ENCODE data around the gene KLHL6. TPM values are rescaled to one million over a fixed set of nuclear protein-coding genes. Genes with fewer than 3 reads are reported as not detected.

Gene KLHL6
- total RNA-seq, 4 donors from 2014 or later: 0.67 to 2.7 (median 1.0) TPM

DNA sequence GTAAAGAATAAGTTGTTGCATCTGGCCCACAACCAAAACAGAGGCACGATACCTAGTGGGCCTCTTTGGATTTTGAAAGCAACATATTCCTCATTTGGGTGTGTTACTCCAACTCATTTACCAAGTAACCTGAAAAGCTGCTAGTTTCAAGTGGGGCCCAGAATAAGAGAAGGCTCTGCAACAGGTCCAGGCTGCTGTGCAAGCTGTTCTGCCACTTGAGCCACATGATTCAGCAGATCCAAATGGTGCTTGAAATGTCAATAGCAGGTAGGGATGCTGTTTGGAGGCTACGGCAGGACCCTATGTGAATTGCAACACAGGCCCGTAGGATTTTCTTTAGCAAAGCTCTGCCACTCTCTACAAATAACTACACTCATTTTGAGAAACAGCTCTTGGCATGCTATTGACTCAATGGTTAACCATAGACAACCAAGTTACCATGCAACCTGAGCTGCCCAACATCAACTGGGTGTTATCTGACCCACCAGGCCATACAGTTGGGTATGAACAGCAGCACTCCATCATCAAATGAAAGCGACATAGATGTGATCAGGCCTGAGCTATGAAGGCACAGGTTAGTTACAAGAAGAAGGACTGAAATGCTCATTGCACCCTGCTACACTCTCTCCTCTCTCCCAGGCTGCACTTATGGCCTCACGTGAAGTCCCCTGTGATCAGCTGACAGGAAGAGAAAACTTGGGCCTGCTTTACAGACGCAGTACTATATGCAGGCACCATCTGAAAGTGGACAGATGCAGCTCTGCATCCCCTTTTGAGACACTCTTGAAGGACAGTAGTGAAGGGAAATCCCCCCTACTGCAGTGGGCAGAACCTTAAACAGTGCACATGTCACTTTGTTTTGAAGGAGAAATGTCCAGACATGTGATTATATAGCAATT is 117.6 kb downstream of the KLHL6 start:
- TF ChIP-seq, protein P1, sequence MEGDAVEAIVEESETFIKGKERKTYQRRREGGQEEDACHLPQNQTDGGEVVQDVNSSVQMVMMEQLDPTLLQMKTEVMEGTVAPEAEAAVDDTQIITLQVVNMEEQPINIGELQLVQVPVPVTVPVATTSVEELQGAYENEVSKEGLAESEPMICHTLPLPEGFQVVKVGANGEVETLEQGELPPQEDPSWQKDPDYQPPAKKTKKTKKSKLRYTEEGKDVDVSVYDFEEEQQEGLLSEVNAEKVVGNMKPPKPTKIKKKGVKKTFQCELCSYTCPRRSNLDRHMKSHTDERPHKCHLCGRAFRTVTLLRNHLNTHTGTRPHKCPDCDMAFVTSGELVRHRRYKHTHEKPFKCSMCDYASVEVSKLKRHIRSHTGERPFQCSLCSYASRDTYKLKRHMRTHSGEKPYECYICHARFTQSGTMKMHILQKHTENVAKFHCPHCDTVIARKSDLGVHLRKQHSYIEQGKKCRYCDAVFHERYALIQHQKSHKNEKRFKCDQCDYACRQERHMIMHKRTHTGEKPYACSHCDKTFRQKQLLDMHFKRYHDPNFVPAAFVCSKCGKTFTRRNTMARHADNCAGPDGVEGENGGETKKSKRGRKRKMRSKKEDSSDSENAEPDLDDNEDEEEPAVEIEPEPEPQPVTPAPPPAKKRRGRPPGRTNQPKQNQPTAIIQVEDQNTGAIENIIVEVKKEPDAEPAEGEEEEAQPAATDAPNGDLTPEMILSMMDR (IDR thresholded peaks at IDR 0.05): no peak
- no peak for TF ChIP-seq POLR2A (IDR thresholded peaks at IDR 0.05)
- DNase-seq: peak; percentile 67 to 69
- no peak overlapping the region for H3K27ac ChIP-seq
- no peaks in the 10 kb centered on the region for H3K36me3 ChIP-seq
- H3K9me3 ChIP-seq: no peaks in the 10 kb centered on the region
- H3K4me1 ChIP-seq: peaks cover 0 to 4% of the 10 kb centered on the region in 2 donors
- 59 to 66% methylated on average over 6 of the region's 6 CpGs for WGBS, 2 donors
- no peak overlapping the region for H3K4me3 ChIP-seq (replicated peaks in 1 of 3)
- intact Hi-C loops (cut with DNase I): no loop called here
- H3K27me3 ChIP-seq: no peaks in the 10 kb centered on the region

Small RNAs within 50 kb of the gene (small RNA-seq; reads per million reads assigned to genes)
- gene RF00092 (not detected), gene RF00394 (not detected), gene RF01241 (not detected), gene SNORA63D (8.5 reads per million, percentile 91 among the genes with 10 or more reads in this experiment)

Other genes with a start within 250 kb of the KLHL6 start
- gene MCF2L2, start 127.1 kb downstream of the KLHL6 start, total RNA-seq: under 1 TPM in 3 of 4 donors, not detected in 1; 0.13 to 0.49 (median 0.22) TPM
- 100 to 1,000 TPM; 163 to 320 (median 214) TPM for gene KLHL24, start 79.9 kb upstream of the KLHL6 start, total RNA-seq
- 10 to 100 TPM; 30.0 to 42.5 (median 37.7) TPM for gene YEATS2, start 142.1 kb upstream of the KLHL6 start, total RNA-seq

Data from thyroid gland (tissue), 4 donors.